Measurements from ENCODE around the gene UNC5C. TPM values are rescaled to one million over a fixed set of nuclear protein-coding genes. Genes with fewer than 3 reads are reported as not detected.

The UNC5C gene
- total and polyA plus RNA-seq, 2 of the 4 experiments (the other 2 are of a cell fraction): under 0.01 TPM

DNA sequence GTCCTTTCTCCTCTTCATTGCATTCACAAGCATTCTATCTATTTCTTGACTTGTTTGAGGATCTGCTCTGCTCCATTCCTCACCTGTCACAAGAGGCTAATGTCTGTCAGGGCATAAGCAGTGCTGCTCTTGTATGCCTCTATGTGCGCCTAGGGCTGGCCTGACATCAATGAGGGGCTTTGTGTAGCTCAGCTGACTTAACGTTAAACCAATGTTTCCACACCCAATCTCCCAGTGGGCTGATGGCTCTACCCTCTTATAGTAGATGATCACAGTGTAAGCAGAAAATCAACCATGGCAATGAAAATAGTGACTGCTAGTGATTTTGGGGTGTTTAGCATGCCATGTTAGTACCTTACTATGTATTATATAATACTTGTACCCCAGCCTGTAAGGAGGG lies 139.0 kb downstream of the UNC5C start:
- H3K23ac ChIP-seq (ENCODE audit: low read depth, low read length): no peak overlapping the region; the same call in 1 of the 2 replicates
- CTCF ChIA-PET: no interaction called here
- H3K4ac ChIP-seq (ENCODE audit: low read depth, low read length): peak overlapping the region; percentile 32; the same call in 1 of the 2 replicates
- no peaks in the 10 kb centered on the region for H4K20me1 ChIP-seq (ENCODE audit: insufficient read depth, low read length)
- no peak overlapping the region; the same call in 1 of the 2 replicates for H3K56ac ChIP-seq (ENCODE audit: extremely low read depth, insufficient read depth, low read length)
- peak overlapping the region; percentile 49 for H2BK20ac ChIP-seq (ENCODE audit: low read depth, low read length)
- peak overlapping the region; percentile 51 for H2AK5ac ChIP-seq (ENCODE audit: low read depth, low read length)
- DNase-seq (no peak), ATAC-seq (ENCODE audit: low read depth) (no peak)
- H3K36me3 ChIP-seq (ENCODE audit: control insufficient read depth, insufficient read depth, low read length): no peaks in the 10 kb centered on the region
- intact Hi-C loops (cut with micrococcal nuclease): no loop called here
- no peak overlapping the region for H2BK5ac ChIP-seq (ENCODE audit: low read depth, low read length, poor library complexity, severe bottlenecking)
- H3K9ac ChIP-seq (ENCODE audit: low read depth, low read length): no peak overlapping the region
- H3K14ac ChIP-seq (replicated peaks; ENCODE audit: low read depth, low read length): 0 out of 2 replicates have a peak overlapping the region, but pooled peaks have one; percentile 18
- whole genome bisulfite sequencing, 2 experiments (ENCODE audit: extremely low coverage in 2 of 2, insufficient read length in 1 of 2): no CpG with 5 or more reads among the region's 2 CpGs
- peaks cover 4% of the 10 kb centered on the region; the same call in 1 of the 2 replicates for H3K9me1 ChIP-seq (ENCODE audit: insufficient read depth, low read length)
- POLR2A ChIA-PET (ENCODE audit: unreplicated experiment): no interaction called here
- no peak overlapping the region for H2AK9ac ChIP-seq (replicated peaks; ENCODE audit: low read depth, low read length, poor library complexity)
- dilution Hi-C loops (cut with HindIII; ENCODE audit: low sequenced_read_pairs, unreplicated experiment): no loop called here
- H2BK120ac ChIP-seq (ENCODE audit: low read depth, low read length): peak overlapping the region; percentile 51; the same call in 1 of the 2 replicates
- H4K91ac ChIP-seq (ENCODE audit: insufficient read depth, low read depth, low read length): no peak overlapping the region
- H3K79me1 ChIP-seq (ENCODE audit: low read depth in 1 of 2, low read length in 2 of 2): no peaks in the 10 kb centered on the region
- no peak overlapping the region for H3K27ac ChIP-seq (ENCODE audit: insufficient read depth, low read length)
- H2BK15ac ChIP-seq (ENCODE audit: low read depth, low read length): no peak overlapping the region; the same call in 2 of the 3 replicates
- H3K4me3 ChIP-seq (ENCODE audit: insufficient read depth, low read depth, low read length): no peak overlapping the region
- no peaks in the 10 kb centered on the region for H3K4me1 ChIP-seq (ENCODE audit: control insufficient read depth, insufficient read depth, low read length)
- BruUV-seq (replicated peaks): no TSS peak
- H2AFZ ChIP-seq (replicated peaks; ENCODE audit: low read length, poor library complexity): peak overlapping the region; percentile 47
- no peak overlapping the region for H3K4me2 ChIP-seq (ENCODE audit: low read depth, low read length)
- in situ Hi-C loops (cut with MboI; ENCODE audit: low sequenced_read_pairs): no loop called here
- H4K8ac ChIP-seq (ENCODE audit: low read depth in 2 of 2, low read length in 2 of 2): no peak overlapping the region
- H3K18ac ChIP-seq (ENCODE audit: low read depth, low read length): no peak overlapping the region
- H3K9me3 ChIP-seq (ENCODE audit: control insufficient read depth, insufficient read depth, low read length): no peaks in the 10 kb centered on the region
- no peak for TF ChIP-seq SMC3 (IDR thresholded peaks at IDR 0.05; ENCODE audit: low read depth, low read length)
- TF ChIP-seq, protein P1, sequence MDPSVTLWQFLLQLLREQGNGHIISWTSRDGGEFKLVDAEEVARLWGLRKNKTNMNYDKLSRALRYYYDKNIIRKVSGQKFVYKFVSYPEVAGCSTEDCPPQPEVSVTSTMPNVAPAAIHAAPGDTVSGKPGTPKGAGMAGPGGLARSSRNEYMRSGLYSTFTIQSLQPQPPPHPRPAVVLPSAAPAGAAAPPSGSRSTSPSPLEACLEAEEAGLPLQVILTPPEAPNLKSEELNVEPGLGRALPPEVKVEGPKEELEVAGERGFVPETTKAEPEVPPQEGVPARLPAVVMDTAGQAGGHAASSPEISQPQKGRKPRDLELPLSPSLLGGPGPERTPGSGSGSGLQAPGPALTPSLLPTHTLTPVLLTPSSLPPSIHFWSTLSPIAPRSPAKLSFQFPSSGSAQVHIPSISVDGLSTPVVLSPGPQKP (IDR thresholded peaks at IDR 0.05; ENCODE audit: borderline replicate concordance, low read depth, low read length): no peak
- no peak for TF ChIP-seq RFX5 (IDR thresholded peaks at IDR 0.05; ENCODE audit: low read depth, low read length)
- TF ChIP-seq BHLHE40 (IDR thresholded peaks at IDR 0.05; ENCODE audit: low read depth, low read length): no peak
- no peak for TF ChIP-seq RAD21 (IDR thresholded peaks at IDR 0.05; ENCODE audit: low read length)
- no peak for TF ChIP-seq MAFK (IDR thresholded peaks at IDR 0.05; ENCODE audit: low read depth, low read length)
- TF ChIP-seq CEBPB (IDR thresholded peaks at IDR 0.05; ENCODE audit: low read depth, low read length): no peak
- TF ChIP-seq CTCF (conservative IDR thresholded peaks at IDR 0.05; ENCODE audit: low read depth, low read length): no peak
- no peak for TF ChIP-seq RCOR1 (IDR thresholded peaks at IDR 0.05; ENCODE audit: insufficient replicate concordance, low read length)
- no peak for TF ChIP-seq MAZ (IDR thresholded peaks at IDR 0.05; ENCODE audit: borderline replicate concordance, low read depth, low read length)
- TF ChIP-seq, protein P2, sequence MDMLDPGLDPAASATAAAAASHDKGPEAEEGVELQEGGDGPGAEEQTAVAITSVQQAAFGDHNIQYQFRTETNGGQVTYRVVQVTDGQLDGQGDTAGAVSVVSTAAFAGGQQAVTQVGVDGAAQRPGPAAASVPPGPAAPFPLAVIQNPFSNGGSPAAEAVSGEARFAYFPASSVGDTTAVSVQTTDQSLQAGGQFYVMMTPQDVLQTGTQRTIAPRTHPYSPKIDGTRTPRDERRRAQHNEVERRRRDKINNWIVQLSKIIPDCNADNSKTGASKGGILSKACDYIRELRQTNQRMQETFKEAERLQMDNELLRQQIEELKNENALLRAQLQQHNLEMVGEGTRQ (IDR thresholded peaks at IDR 0.05; ENCODE audit: low read depth, low read length): no peak
- TF ChIP-seq POLR2A (IDR thresholded peaks at IDR 0.05; ENCODE audit: low read depth, low read length): no peak
- TF ChIP-seq NFE2L2 (IDR thresholded peaks at IDR 0.05; ENCODE audit: low read depth, low read length): no peak
- no peak for TF ChIP-seq FOS (IDR thresholded peaks at IDR 0.05; ENCODE audit: low read depth, low read length)
- TF ChIP-seq MXI1 (IDR thresholded peaks at IDR 0.05; ENCODE audit: borderline replicate concordance, low read depth, low read length): no peak
- TF ChIP-seq CHD1 (IDR thresholded peaks at IDR 0.05; ENCODE audit: low read depth, low read length): no peak
- no peaks in the 10 kb centered on the region for H3K27me3 ChIP-seq (ENCODE audit: control insufficient read depth, insufficient read depth, low read length)
- H4K5ac ChIP-seq (ENCODE audit: low read depth, low read length): no peak overlapping the region
